ENCODE data around the gene PBX1.

Gene PBX1

DNA sequence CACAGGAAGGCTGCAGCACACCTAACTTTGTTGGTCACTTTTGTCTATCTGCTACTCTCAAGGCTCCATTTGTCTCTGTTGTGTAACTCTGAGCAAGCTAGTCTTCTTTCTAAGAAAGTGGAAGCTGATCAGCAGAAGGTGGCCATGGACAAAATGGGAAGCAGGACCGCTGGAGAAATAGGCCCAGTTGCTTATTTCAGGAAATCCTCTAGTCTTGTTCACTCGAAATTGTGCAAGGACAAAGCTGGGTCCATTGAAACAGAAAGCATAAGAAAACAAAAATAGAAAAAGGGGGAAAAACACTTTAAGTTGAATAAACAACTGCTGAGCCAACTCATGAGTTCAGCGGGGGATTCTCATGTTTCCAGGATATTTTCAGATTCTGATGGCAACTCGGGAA, 150.1 kb downstream of the PBX1 start:
- H3K4me2 ChIP-seq: no peak overlapping the region
- H3K4me3 ChIP-seq (IDR thresholded peaks at IDR 0.05; ENCODE audit: insufficient read depth, low read depth, low read length): no peak overlapping the region
- no peak for TF ChIP-seq CTCF (conservative IDR thresholded peaks at IDR 0.05; ENCODE audit: low read depth, low read length)
- no peaks in the 10 kb centered on the region for H3K27me3 ChIP-seq (ENCODE audit: insufficient read depth, low read depth)
- no peak overlapping the region for H3K9ac ChIP-seq
- H3K4me1 ChIP-seq (ENCODE audit: low read depth, poor library complexity, severe bottlenecking): no peaks in the 10 kb centered on the region
- H3K27ac ChIP-seq: no peak overlapping the region
- no peak overlapping the region for H2AFZ ChIP-seq (ENCODE audit: low read depth)
- H4K20me1 ChIP-seq (ENCODE audit: insufficient read depth): no peaks in the 10 kb centered on the region
- no peaks in the 10 kb centered on the region for H3K79me2 ChIP-seq (ENCODE audit: insufficient read depth, low read depth)
- no peaks in the 10 kb centered on the region for H3K36me3 ChIP-seq (ENCODE audit: insufficient read depth)

DNA sequence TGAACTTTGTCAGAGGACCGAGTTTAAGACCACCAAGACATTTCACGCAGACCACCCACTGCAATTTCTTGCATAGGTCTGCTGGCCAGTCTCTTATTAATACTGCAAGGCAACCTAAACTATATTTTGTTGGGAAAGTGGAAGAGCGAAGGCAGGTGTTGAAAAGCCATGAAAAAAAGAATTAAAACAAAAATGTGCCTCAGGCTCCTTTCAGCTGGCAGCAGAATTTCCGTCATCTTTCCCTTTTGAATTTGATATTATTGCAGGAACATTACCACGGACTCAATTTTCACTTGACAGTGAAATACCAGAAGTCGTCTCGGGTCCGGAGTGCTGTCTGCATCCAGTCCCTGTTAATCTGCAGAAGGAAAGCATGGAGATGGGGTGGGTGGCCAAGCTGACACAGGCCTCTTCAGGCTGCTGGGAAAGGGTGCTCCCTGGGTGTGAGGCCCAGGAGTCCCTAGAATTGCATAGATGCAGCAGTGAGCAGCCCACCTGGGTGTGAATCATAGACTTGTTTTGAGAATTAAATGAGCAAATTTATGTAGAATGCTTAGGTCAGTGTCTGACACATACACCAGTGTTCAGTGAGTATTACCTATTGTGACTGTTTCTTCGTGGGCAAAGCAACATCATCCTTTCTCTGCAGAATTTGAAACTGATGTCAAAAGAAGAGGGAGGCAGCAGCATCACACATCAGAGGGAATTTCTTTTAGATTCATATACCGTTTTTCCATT, 150.7 kb downstream of the PBX1 start:
- Histone ChIP-seq H3K4me2 (no peak overlapping the region), H2AFZ (ENCODE audit: low read depth) (no peak overlapping the region), H3K4me1 (ENCODE audit: low read depth, poor library complexity, severe bottlenecking) (no peaks in the 10 kb centered on the region), H3K4me3 (IDR thresholded peaks at IDR 0.05; ENCODE audit: insufficient read depth, low read depth, low read length) (no peak overlapping the region), H3K36me3 (ENCODE audit: insufficient read depth) (no peaks in the 10 kb centered on the region), H3K27me3 (ENCODE audit: insufficient read depth, low read depth) (no peaks in the 10 kb centered on the region), H3K79me2 (ENCODE audit: insufficient read depth, low read depth) (no peaks in the 10 kb centered on the region), H3K27ac (no peak overlapping the region), H4K20me1 (ENCODE audit: insufficient read depth) (no peaks in the 10 kb centered on the region), H3K9ac (no peak overlapping the region)
- TF ChIP-seq CTCF (conservative IDR thresholded peaks at IDR 0.05; ENCODE audit: low read depth, low read length): no peak

DNA sequence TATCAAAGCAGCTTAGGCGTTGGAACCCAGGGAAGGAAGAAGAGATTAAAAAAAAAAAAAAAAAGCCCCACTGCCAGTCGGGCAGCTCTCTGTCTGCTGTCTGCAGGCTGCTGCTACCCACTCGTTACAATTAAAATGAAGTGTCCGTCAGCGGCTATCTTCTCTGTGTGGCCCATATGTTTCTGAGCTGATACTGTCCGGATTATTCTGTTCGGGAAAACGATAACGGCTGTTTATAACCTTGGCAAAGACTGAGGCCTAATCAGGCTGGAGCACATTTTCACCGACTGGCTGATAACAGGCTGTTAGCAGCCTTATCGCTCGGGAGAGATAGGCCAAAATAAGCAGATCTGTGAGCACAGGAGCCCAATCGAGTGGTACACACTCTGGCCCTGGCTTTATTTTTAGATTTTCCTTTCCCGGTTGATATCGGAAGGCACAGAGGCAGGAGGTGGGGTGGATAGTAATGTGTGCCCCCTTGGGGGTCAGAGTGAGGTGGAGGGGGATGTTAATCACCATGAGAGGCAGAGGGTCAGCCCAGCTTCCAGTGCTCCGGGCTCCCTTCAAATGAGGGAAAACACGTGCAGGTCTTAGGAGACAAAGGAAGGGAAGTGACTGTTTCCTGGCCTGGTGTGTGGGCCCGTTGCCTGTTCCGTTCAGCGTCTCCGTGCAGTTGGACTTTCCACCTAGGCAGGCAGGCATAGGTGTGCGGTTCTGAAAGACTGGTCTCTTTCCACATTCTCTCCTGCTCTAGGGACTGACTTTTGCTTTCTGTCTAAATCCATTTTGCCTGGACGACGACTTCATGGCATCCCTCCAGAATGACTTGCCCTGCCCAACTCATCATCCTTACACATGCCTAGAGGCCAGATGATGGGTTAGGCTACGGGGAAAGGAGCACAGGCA, 153.4 kb downstream of the PBX1 start:
- H3K4me1 ChIP-seq (ENCODE audit: low read depth, poor library complexity, severe bottlenecking): no peaks in the 10 kb centered on the region
- no peak overlapping the region for H3K27ac ChIP-seq
- H3K9ac ChIP-seq: no peak overlapping the region
- H3K36me3 ChIP-seq (ENCODE audit: insufficient read depth): no peaks in the 10 kb centered on the region
- no peaks in the 10 kb centered on the region for H4K20me1 ChIP-seq (ENCODE audit: insufficient read depth)
- no peak overlapping the region for H2AFZ ChIP-seq (ENCODE audit: low read depth)
- H3K4me2 ChIP-seq: no peak overlapping the region
- H3K79me2 ChIP-seq (ENCODE audit: insufficient read depth, low read depth): no peaks in the 10 kb centered on the region
- TF ChIP-seq CTCF (conservative IDR thresholded peaks at IDR 0.05; ENCODE audit: low read depth, low read length): no peak
- no peak overlapping the region for H3K4me3 ChIP-seq (IDR thresholded peaks at IDR 0.05; ENCODE audit: insufficient read depth, low read depth, low read length)
- H3K27me3 ChIP-seq (ENCODE audit: insufficient read depth, low read depth): no peaks in the 10 kb centered on the region

GRCh38 chr1:164713456-164714207, 154.6 kb downstream of the PBX1 start:
- no peak overlapping the region for H3K9ac ChIP-seq
- H3K27ac ChIP-seq: no peak overlapping the region
- H2AFZ ChIP-seq (ENCODE audit: low read depth): no peak overlapping the region
- H3K4me3 ChIP-seq (IDR thresholded peaks at IDR 0.05; ENCODE audit: insufficient read depth, low read depth, low read length): no peak overlapping the region
- no peaks in the 10 kb centered on the region for H3K27me3 ChIP-seq (ENCODE audit: insufficient read depth, low read depth)
- H3K79me2 ChIP-seq (ENCODE audit: insufficient read depth, low read depth): no peaks in the 10 kb centered on the region
- H4K20me1 ChIP-seq (ENCODE audit: insufficient read depth): no peaks in the 10 kb centered on the region
- no peak overlapping the region for H3K4me2 ChIP-seq
- no peak for TF ChIP-seq CTCF (conservative IDR thresholded peaks at IDR 0.05; ENCODE audit: low read depth, low read length)
- H3K4me1 ChIP-seq (ENCODE audit: low read depth, poor library complexity, severe bottlenecking): no peaks in the 10 kb centered on the region
- no peaks in the 10 kb centered on the region for H3K36me3 ChIP-seq (ENCODE audit: insufficient read depth)
